Smooth muscle cell (in vitro differentiated cells): ENCODE data around the gene WFDC13. TPM values are rescaled to one million over a fixed set of nuclear protein-coding genes. Genes with fewer than 3 reads are reported as not detected.
"Not testable (repeated sequence)": the region's sequence is repeated elsewhere in the genome, so short reads cannot be mapped to it uniquely, and the experiment has no call there.

Source experiments
- DNase-seq: peaks from one replicate; lab custom pipeline; 2025; ENCODE audit not compliant: unreplicated experiment; lab: John Stamatoyannopoulos, UW
- H2AFZ ChIP-seq: fragments of 200-600 bp; sonication (generic); 2 replicates; pipeline ENCODE4 v1.6.0; 2016; ENCODE audit warnings: antibody characterized with exemption, low read depth, mild to moderate bottlenecking
- H3F3A ChIP-seq: fragments of 200-600 bp; sonication (generic); 2 replicates; pipeline ENCODE4 v1.6.0; 2017; ENCODE audit warnings: antibody characterized with exemption, low read depth
- H3K27ac ChIP-seq: fragments of 200-600 bp; sonication (generic); 2 replicates; pipeline ENCODE4 v1.5.1; 2016; ENCODE audit warnings: low read depth, mild to moderate bottlenecking
- H3K27me3 ChIP-seq: fragments of 200-600 bp; sonication (generic); 2 replicates; pipeline ENCODE4 v1.6.1; 2016; ENCODE audit warnings: low read depth, mild to moderate bottlenecking
- H3K36me3 ChIP-seq: fragments of 200-600 bp; sonication (generic); 2 replicates; pipeline ENCODE4 v1.5.1; 2016; ENCODE audit warnings: low read depth
- H3K4me1 ChIP-seq: fragments of 200-600 bp; sonication (generic); 2 replicates; pipeline ENCODE4 v1.5.1; 2016; ENCODE audit warnings: low read depth
- H3K4me2 ChIP-seq: fragments of 200-600 bp; sonication (generic); 2 replicates; pipeline ENCODE4 v1.6.0; 2016; ENCODE audit warnings: mild to moderate bottlenecking
- H3K4me3 ChIP-seq: fragments of 200-600 bp; sonication (generic); 2 replicates; pipeline ENCODE4 v1.5.1; 2016; ENCODE audit warnings: mild to moderate bottlenecking
- H3K79me2 ChIP-seq: fragments of 200-600 bp; sonication (generic); 2 replicates; pipeline ENCODE4 v1.6.0; 2016; ENCODE audit warnings: low read depth, mild to moderate bottlenecking
- H3K9ac ChIP-seq: fragments of 200-600 bp; sonication (generic); 2 replicates; pipeline ENCODE4 v1.6.0; 2016; ENCODE audit warnings: low read depth
- H3K9me3 ChIP-seq: fragments of 200-600 bp; sonication (generic); replicated peaks from 2 replicates; pipeline ENCODE4 v1.5.1; 2016; ENCODE audit warnings: low read depth
- H4K20me1 ChIP-seq: fragments of 200-600 bp; sonication (generic); 2 replicates; pipeline ENCODE4 v1.6.0; 2016; ENCODE audit warnings: low read depth
- CTCF ChIP-seq: fragments of 200-600 bp; sonication (generic); IDR thresholded peaks from 2 replicates; pipeline ENCODE4 v1.5.1; 2017; ENCODE audit warnings: borderline replicate concordance, mild to moderate bottlenecking, antibody characterized with exemption; ENCODE audit not compliant: insufficient read depth, poor library complexity, severe bottlenecking
- WGBS: methylation state at CpG from one replicate; pipeline ENCODE4 v1.1.7; 2016; ENCODE audit warnings: low lambda C conversion rate; 5-methylcytosine and 5-hydroxymethylcytosine counted together
- polyA plus RNA-seq: library from polyadenylated mRNA; unstranded; fragments of >200 nt; fragmentation: Nextera tagmentation; extraction: Ambion mirVana; gene quantifications from 2 replicates; pipeline ENCODE4 v1.2.1, GENCODE V29; 2016
- total RNA-seq: library from RNA; depleted of rRNA; stranded (reverse); fragments of >200 nt; gene quantifications from 2 replicates; pipeline ENCODE4 v1.2.3, GENCODE V29; 2014

The WFDC13 gene
- total RNA-seq = not detected in 2 replicates
- polyA plus RNA-seq = not detected in 2 replicates

GRCh38 chr20:45701873-45702272 is at the start of gene WFDC13:
WFDC13 (plus strand) TSS chr20:45702038; CDS start chr20:45702124, 86 bp downstream.
- no peak for TF ChIP-seq CTCF
- Histone ChIP-seq H3K79me2 (no peaks in the 10 kb centered on the region), H3K4me1 (no peaks in the 10 kb centered on the region), H3F3A (no peaks in the 10 kb centered on the region), H3K36me3 (no peaks in the 10 kb centered on the region), H3K4me2 (no peak within 1 kb of the TSS), H3K4me3 (no peak within 1 kb of the TSS), H4K20me1 (no peaks in the 10 kb centered on the region), H2AFZ (no peak within 1 kb of the TSS), H3K27ac (no peak within 1 kb of the TSS), H3K9me3 (no peaks in the 10 kb centered on the region), H3K27me3 (no peaks in the 10 kb centered on the region), H3K9ac (no peak within 1 kb of the TSS)
- 92% methylated on average over 4 of the region's 4 CpGs for WGBS
- DNase-seq = no peak

GRCh38 chr20:45657038-45657437 is 44.8 kb upstream of the WFDC13 start:
- not testable (repeated sequence) for H3K9me3 ChIP-seq, H3K36me3 ChIP-seq, H3K27ac ChIP-seq, H3F3A ChIP-seq, DNase-seq, H3K9ac ChIP-seq, H3K27me3 ChIP-seq, H3K4me3 ChIP-seq, H2AFZ ChIP-seq, H3K4me1 ChIP-seq, H4K20me1 ChIP-seq, H3K79me2 ChIP-seq, H3K4me2 ChIP-seq
- 82% methylated on average over 1 of the region's 3 CpGs for WGBS

GRCh38 chr20:45670139-45670538 is 31.7 kb upstream of the WFDC13 start, which contains the start of gene WFDC11:
WFDC11 (minus strand) TSS chr20:45670239; CDS start chr20:45650600, 19,639 bp downstream.
- TF ChIP-seq CTCF = no peak
- no peak for DNase-seq
- Histone ChIP-seq H3K27me3 (no peaks in the 10 kb centered on the region), H3K4me3 (no peak within 1 kb of the TSS), H2AFZ (no peak within 1 kb of the TSS), H3K36me3 (no peaks in the 10 kb centered on the region), H3K27ac (no peak within 1 kb of the TSS), H3K4me2 (no peak within 1 kb of the TSS), H3K9ac (no peak within 1 kb of the TSS), H3K4me1 (no peaks in the 10 kb centered on the region), H3F3A (no peaks in the 10 kb centered on the region), H3K9me3 (no peaks in the 10 kb centered on the region), H4K20me1 (no peaks in the 10 kb centered on the region), H3K79me2 (no peaks in the 10 kb centered on the region)
- WGBS = 100% methylated on average over 1 of the region's 1 CpG

- no peak for TF ChIP-seq CTCF
- Histone ChIP-seq H3K4me3 (no peak overlapping the region), H3K79me2 (no peaks in the 10 kb centered on the region), H3F3A (no peaks in the 10 kb centered on the region), H3K27ac (no peak overlapping the region), H3K27me3 (no peaks in the 10 kb centered on the region), H3K4me2 (no peak overlapping the region), H4K20me1 (no peaks in the 10 kb centered on the region), H3K9me3 (no peaks in the 10 kb centered on the region), H3K9ac (no peak overlapping the region), H3K4me1 (no peaks in the 10 kb centered on the region), H3K36me3 (no peaks in the 10 kb centered on the region), H2AFZ (no peak overlapping the region)
- no peak for DNase-seq
Observed at GRCh38 chr20:45672765-45673164, 29.1 kb upstream of the WFDC13 start.
